GM20431 (cell line): ENCODE results near the gene KCNQ2.

Experiments
- in situ Hi-C: fragments of 300-500 bp; cut with MseI, MboI; formaldehyde crosslinking; loops from one replicate; pipeline ENCODE4 v1.15.0; 2020; ENCODE audit warnings: low sequenced_read_pairs; ENCODE audit not compliant: unreplicated experiment

Gene KCNQ2

DNA sequence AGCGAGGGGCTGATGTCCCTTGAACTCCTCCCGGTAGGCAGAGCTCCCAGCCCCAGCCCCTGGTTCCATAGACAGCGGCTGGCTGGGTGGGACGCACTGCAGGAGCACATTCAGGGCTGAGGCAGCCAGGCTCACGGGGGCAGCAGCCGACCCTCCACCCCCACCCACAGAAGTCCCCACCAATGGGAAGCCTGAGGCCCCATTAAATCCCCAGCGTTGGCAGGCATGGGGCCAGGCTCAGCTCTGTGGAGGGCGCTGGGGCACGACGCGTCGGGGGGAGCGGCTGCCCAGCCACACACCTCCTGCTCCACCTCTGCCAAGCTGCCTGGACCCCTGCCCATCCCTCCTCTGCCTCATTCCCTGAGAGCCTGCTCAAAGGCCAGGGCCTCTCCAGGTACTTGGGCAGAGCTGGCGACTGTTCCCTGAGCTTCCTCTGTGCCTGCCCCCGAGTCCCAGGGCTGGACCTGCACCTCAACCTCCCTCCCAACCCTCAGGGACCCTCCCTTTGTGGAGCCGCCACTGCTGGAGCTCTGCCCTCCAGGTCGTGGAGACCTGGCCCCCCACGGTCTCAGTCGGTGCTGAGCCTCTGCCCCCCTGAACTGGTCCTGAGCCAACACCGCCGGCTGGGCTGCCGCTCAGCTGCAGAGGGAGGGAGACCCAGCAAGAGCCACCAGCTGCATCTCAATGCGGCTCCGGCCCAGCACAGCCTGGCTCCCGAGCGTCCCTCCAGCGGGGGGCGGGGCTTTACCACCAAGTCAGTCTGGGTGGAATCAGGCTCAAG is 120.5 kb downstream of the KCNQ2 start:
- in situ Hi-C loops, result no loop called here

DNA sequence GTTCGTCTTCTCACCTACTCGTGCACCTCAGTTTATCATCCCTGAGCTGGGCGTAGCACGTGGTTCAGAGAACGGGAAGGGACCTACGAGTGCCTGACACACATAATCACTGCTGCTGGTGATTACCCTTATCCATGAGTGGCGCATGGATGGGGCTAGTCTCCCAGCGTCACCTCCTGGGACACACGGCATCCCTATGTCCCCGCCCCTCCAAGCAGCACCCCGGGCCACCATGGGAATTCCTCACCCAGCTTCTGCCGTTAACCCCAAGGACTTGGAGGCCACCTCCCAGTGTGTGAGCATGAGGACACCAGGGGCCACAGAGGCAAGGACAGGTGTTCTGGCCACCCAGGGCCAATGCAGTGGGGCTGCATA is 121.1 kb downstream of the KCNQ2 start:
- in situ Hi-C loops, result no loop called here

DNA sequence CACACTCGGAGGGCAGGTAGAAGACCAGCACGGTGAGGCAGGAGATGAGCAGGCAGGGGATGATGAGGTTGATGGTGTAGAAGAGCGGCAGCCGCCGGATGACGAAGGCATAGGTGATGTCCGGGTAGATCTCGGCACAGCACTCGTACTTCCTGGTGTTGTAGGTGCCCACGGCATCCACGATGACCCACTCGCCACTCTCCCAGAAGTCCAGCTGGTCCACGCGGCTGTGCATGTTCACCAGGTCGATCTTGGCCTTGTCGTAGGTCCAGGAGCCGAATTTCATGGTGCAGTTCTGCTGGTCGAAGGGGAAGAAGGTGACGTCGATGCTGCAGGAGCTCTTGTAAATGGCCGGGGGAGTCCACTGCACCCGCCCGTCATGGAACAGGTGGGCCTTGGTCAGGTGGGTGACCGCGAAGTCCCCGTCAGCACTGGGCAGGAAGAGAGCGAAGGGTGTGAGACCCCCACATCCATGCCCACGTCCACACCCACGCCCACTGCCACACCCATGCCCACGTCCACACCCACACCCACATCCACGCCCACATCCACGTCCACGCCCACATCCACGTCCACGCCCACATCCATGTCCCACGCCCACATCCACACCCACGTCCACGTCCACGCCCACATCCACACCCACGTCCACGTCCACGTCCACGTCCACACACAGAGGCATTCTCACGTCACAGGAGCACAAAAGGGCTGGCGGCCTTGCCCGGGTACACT is 121.7 kb downstream of the KCNQ2 start:
- in situ Hi-C loops, result no loop called here
